GM19023 (cell line): Measurements from ENCODE around the gene H2AZ2.
"Not testable (repeated sequence)": the region's sequence is repeated elsewhere in the genome, so short reads cannot be mapped to it uniquely, and the experiment has no call there.

ENCODE experiments used
- ATAC-seq: cut with Tn5 transposase; IDR thresholded peaks from one replicate; pipeline ENCODE4 v1.9.1; 2021; ENCODE audit warnings: mild to moderate bottlenecking, moderate library complexity; ENCODE audit not compliant: unreplicated experiment

Gene H2AZ2

GRCh38 chr7:44871918-44872317 lies 24.0 kb upstream of the H2AZ2 start:
- not testable (repeated sequence) for ATAC-seq

- ATAC-seq = not testable (repeated sequence)
Observed at GRCh38 chr7:44870780-44871179, 22.9 kb upstream of the H2AZ2 start.

GRCh38 chr7:44870336-44870735 lies 22.4 kb upstream of the H2AZ2 start:
- not testable (repeated sequence) for ATAC-seq

GRCh38 chr7:44867073-44867995 lies 19.4 kb upstream of the H2AZ2 start:
- ATAC-seq = no peak

- ATAC-seq = not testable (repeated sequence)
Observed at GRCh38 chr7:44861949-44862348, 14.1 kb upstream of the H2AZ2 start.

- no peak for ATAC-seq
Observed at GRCh38 chr7:44858161-44858560, 10.3 kb upstream of the H2AZ2 start.

- no peak for ATAC-seq
Observed at GRCh38 chr7:44854644-44855364, 6.9 kb upstream of the H2AZ2 start.

GRCh38 chr7:44853391-44853790 lies 5.5 kb upstream of the H2AZ2 start:
- ATAC-seq = no peak

GRCh38 chr7:44852590-44852989 lies 4.7 kb upstream of the H2AZ2 start:
- no peak for ATAC-seq

- no peak for ATAC-seq
Observed at GRCh38 chr7:44849885-44850544, 2.1 kb upstream of the H2AZ2 start.

- no peak for ATAC-seq
Observed at GRCh38 chr7:44849259-44849884, 1.5 kb upstream of the H2AZ2 start.

- peak; percentile 68 for ATAC-seq
Observed at GRCh38 chr7:44847509-44847919, 373 bp downstream of the H2AZ2 start.

GRCh38 chr7:44846816-44847508 lies 925 bp downstream of the H2AZ2 start:
- no peak for ATAC-seq

GRCh38 chr7:44846390-44846789 lies 1.5 kb downstream of the H2AZ2 start:
- ATAC-seq = not testable (repeated sequence)

- no peak for ATAC-seq
Observed at GRCh38 chr7:44845451-44845850, 2.4 kb downstream of the H2AZ2 start.

GRCh38 chr7:44843440-44843839 lies 4.4 kb downstream of the H2AZ2 start:
- ATAC-seq = not testable (repeated sequence)

GRCh38 chr7:44842675-44843074 lies 5.2 kb downstream of the H2AZ2 start:
- ATAC-seq = not testable (repeated sequence)

GRCh38 chr7:44838751-44839150 lies 9.1 kb downstream of the H2AZ2 start:
- no peak for ATAC-seq

GRCh38 chr7:44827567-44827966 lies 20.3 kb downstream of the H2AZ2 start:
- ATAC-seq = no peak

GRCh38 chr7:44824894-44825526 lies 22.9 kb downstream of the H2AZ2 start:
- ATAC-seq = no peak
